ENCODE data around the gene LCE3B.
"Not testable (repeated sequence)": the region's sequence is repeated elsewhere in the genome, so short reads cannot be mapped to it uniquely, and the experiment has no call there.

LCE3B gene

GRCh38 chr1:152613511-152613910, at the start of gene LCE3B:
TSS of gene LCE3B (plus strand) at chr1:152613811. CDS start at chr1:152613811, 0 bp downstream.
- no peak for DNase-seq

- no peak for DNase-seq
These were observed 48.5 kb upstream of the LCE3B start for GRCh38 chr1:152565115-152565514.

GRCh38 chr1:152565535-152566215, 47.9 kb upstream of the LCE3B start:
- no peak for DNase-seq

GRCh38 chr1:152566681-152567080, 46.9 kb upstream of the LCE3B start, which contains the start of gene LCE3E:
TSS of gene LCE3E (minus strand) at chr1:152566780. CDS start at chr1:152566208, 572 bp downstream.
- no peak for DNase-seq

GRCh38 chr1:152577168-152577567, 36.4 kb upstream of the LCE3B start:
- peak; percentile 26 for DNase-seq

- not testable (repeated sequence) for DNase-seq
These were observed 34.1 kb upstream of the LCE3B start for GRCh38 chr1:152579526-152579925.

GRCh38 chr1:152580433-152580832, 33.2 kb upstream of the LCE3B start, which contains the start of gene LCE3D:
TSS of gene LCE3D (minus strand) at chr1:152580516. CDS start at chr1:152579936, 580 bp downstream.
- no peak for DNase-seq

- DNase-seq: no peak
These were observed 31.0 kb upstream of the LCE3B start for GRCh38 chr1:152582647-152583046.

- DNase-seq: no peak
These were observed 28.0 kb upstream of the LCE3B start for GRCh38 chr1:152585586-152585985.

- no peak for DNase-seq
These were observed 16.6 kb upstream of the LCE3B start for GRCh38 chr1:152596986-152597385.

- no peak for DNase-seq
These were observed 13.7 kb upstream of the LCE3B start, which contains the start of gene LCE3C for GRCh38 chr1:152599934-152600333. TSS of gene LCE3C (plus strand) at chr1:152600234. CDS start at chr1:152600732, 498 bp downstream.

GRCh38 chr1:152621993-152622392, 8.4 kb downstream of the LCE3B start:
- DNase-seq: no peak

- DNase-seq: no peak
These were observed 9.2 kb downstream of the LCE3B start, which contains the start of gene LCE3A for GRCh38 chr1:152622803-152623202. TSS of gene LCE3A (minus strand) at chr1:152623103. CDS start at chr1:152623103, 0 bp downstream.

GRCh38 chr1:152623203-152623844, 9.7 kb downstream of the LCE3B start:
- DNase-seq: peak; percentile 69

GRCh38 chr1:152626744-152627143, 13.1 kb downstream of the LCE3B start:
- DNase-seq: no peak

GRCh38 chr1:152630596-152630995, 17.0 kb downstream of the LCE3B start:
- no peak for DNase-seq

- no peak for DNase-seq
These were observed 26.7 kb downstream of the LCE3B start for GRCh38 chr1:152640351-152640750.

- DNase-seq: no peak
These were observed 30.3 kb downstream of the LCE3B start for GRCh38 chr1:152643945-152644344.

GRCh38 chr1:152645146-152645545, 31.5 kb downstream of the LCE3B start:
- no peak for DNase-seq

- no peak for DNase-seq
These were observed 33.0 kb downstream of the LCE3B start for GRCh38 chr1:152646656-152647055.

GRCh38 chr1:152654110-152654509, 40.5 kb downstream of the LCE3B start:
- peak; percentile 77 for DNase-seq

GRCh38 chr1:152656459-152656858, 42.8 kb downstream of the LCE3B start:
- DNase-seq: no peak

- DNase-seq: no peak
These were observed 44.1 kb downstream of the LCE3B start for GRCh38 chr1:152657677-152658076.

GRCh38 chr1:152658649-152659048, 45.0 kb downstream of the LCE3B start:
- no peak for DNase-seq

Measured in stimulated activated CD8-positive, alpha-beta memory T cell treated with anti-CD3 and anti-CD28 coated beads, Interleukin-4, amount 100 ng/mL, for 48 hours (primary cell).